Hepatocyte (in vitro differentiated cells): Measurements from ENCODE around the gene FGB.

Experiments used
- EZH2 ChIP-seq: fragments of 200-600 bp; sonication (generic); IDR thresholded peaks from 2 replicates; pipeline ENCODE4 v1.6.1; 2016; ENCODE audit warnings: antibody characterized with exemption, mild to moderate bottlenecking, borderline replicate concordance
- EZH2phosphoT487 ChIP-seq: fragments of 200-600 bp; sonication (generic); IDR thresholded peaks from one replicate; pipeline ENCODE4 v1.6.1; 2018; ENCODE audit warnings: antibody characterized with exemption, mild to moderate bottlenecking, low read depth, moderate library complexity; ENCODE audit not compliant: unreplicated experiment, severe bottlenecking
- TF ChIP-seq, protein P1 (sequence below): fragments of 200-600 bp; sonication (generic); IDR thresholded peaks from 2 replicates; pipeline ENCODE4 v1.5.1; 2016; ENCODE audit warnings: antibody characterized with exemption, mild to moderate bottlenecking; ENCODE audit not compliant: poor library complexity

DNA sequence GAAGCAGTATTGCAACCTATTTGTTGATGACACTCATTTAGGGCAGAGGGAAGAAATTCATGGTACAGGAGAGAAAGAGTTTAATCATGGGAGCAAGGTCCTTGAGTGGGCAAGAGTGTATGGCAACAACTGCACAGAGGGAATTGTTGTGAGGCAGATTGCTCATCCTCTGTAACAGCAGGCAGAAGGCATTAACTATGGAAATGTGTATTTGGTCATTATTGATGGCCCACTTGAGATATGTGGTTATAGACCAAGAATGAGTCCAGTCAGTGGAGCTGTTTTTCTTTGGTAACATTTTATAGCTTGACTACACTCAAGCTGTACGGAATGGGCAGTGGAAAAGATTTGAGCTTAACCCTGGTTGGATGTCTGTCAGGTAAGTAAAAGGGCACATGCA, 28.5 kb upstream of the FGB start:
- TF ChIP-seq, protein P1, sequence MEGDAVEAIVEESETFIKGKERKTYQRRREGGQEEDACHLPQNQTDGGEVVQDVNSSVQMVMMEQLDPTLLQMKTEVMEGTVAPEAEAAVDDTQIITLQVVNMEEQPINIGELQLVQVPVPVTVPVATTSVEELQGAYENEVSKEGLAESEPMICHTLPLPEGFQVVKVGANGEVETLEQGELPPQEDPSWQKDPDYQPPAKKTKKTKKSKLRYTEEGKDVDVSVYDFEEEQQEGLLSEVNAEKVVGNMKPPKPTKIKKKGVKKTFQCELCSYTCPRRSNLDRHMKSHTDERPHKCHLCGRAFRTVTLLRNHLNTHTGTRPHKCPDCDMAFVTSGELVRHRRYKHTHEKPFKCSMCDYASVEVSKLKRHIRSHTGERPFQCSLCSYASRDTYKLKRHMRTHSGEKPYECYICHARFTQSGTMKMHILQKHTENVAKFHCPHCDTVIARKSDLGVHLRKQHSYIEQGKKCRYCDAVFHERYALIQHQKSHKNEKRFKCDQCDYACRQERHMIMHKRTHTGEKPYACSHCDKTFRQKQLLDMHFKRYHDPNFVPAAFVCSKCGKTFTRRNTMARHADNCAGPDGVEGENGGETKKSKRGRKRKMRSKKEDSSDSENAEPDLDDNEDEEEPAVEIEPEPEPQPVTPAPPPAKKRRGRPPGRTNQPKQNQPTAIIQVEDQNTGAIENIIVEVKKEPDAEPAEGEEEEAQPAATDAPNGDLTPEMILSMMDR: no peak
- TF ChIP-seq EZH2: no peak
- no peak for TF ChIP-seq EZH2phosphoT487
